GM10248 (cell line): ENCODE results near the gene INS.

Source experiments
- CTCF ChIA-PET: fragments of 300-600 bp; sonication (Branson Sonifier 250); formaldehyde crosslinking; extraction: SDS; loops from one replicate; lab custom pipeline; 2021; ENCODE audit warnings: antibody characterized with exemption; lab: Yijun Ruan, JAX
- POLR2A ChIA-PET: fragments of 350-650 bp; sonication (Branson Sonifier 250); formaldehyde crosslinking; extraction: SDS; loops from one replicate; lab custom pipeline; 2020; ENCODE audit warnings: antibody characterized with exemption; lab: Yijun Ruan, JAX
- DNase-seq: peaks from one replicate; pipeline ENCODE4 v3.0.0; 2012; ENCODE audit errors: extremely low spot score
- TF ChIP-seq, protein P1 (sequence below): IDR thresholded peaks from 2 replicates; pipeline ENCODE4 v1.5.1; 2012; ENCODE audit warnings: mild to moderate bottlenecking, low read depth; ENCODE audit errors: extremely low read depth, missing control alignments, control extremely low read depth

The INS gene

DNA sequence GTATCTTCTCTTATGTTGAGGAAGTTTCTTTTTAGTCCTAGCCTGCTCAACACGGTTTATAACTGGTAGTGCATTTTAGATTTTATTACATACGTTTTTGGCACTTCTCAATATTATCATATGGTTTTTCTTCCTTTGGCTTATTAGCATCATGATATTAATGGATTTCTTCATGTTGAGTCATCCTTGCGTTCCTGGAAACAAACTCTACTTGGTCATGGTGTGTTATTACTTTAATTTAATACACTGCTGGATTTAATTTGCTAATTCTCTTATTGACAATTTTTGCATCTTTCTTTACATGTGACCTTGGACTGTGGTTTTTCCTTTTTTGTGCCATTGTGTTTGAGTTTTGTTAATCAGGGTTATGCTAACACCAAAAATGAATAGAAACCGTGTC lies 42.3 kb downstream of the INS start:
- ChIA-PET CTCF (no interaction called here), POLR2A (no interaction called here)
- TF ChIP-seq, protein P1, sequence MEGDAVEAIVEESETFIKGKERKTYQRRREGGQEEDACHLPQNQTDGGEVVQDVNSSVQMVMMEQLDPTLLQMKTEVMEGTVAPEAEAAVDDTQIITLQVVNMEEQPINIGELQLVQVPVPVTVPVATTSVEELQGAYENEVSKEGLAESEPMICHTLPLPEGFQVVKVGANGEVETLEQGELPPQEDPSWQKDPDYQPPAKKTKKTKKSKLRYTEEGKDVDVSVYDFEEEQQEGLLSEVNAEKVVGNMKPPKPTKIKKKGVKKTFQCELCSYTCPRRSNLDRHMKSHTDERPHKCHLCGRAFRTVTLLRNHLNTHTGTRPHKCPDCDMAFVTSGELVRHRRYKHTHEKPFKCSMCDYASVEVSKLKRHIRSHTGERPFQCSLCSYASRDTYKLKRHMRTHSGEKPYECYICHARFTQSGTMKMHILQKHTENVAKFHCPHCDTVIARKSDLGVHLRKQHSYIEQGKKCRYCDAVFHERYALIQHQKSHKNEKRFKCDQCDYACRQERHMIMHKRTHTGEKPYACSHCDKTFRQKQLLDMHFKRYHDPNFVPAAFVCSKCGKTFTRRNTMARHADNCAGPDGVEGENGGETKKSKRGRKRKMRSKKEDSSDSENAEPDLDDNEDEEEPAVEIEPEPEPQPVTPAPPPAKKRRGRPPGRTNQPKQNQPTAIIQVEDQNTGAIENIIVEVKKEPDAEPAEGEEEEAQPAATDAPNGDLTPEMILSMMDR: no peak
- DNase-seq: no peak

DNA sequence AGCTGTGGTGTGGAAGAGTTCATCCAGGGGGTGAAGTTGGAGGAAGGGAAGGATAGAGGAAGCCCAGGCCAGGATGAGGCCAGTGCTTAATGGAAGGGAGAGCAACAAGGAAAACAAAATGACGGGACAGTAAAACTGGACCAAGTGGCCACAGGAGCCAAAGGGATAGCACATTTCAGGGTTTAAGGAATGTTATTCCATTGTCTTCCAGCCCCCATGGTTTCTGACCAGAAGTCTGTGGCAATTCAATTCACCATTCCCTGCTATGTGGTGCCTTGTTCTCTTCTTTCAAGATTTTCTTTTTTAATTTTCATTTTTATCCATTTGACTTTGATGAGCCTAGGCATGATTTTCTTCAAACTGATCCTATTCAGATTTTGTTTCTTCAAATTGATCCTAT lies 44.3 kb downstream of the INS start:
- POLR2A ChIA-PET: no interaction called here
- DNase-seq: no peak
- TF ChIP-seq, protein P1: no peak
- CTCF ChIA-PET: no interaction called here

DNA sequence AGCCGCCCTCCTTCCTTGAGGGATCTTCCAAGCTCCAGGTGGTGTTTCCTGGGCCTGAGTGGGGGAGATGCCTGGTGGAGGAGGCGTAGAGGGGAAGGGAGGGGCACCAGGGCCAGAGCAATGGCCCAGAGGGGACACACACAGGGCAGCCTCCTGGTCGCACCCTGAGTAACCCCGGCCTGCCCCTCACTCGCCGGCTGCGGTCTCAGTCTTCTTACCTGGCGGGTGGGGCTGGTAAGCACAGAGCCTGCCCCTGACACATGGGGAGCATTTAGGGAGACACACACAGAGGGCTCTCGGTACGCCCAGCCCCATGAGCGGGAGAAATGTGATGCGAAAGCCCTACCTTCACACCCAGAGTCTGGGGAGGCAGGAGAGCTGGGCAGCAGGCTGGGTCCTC lies 45.7 kb downstream of the INS start:
- TF ChIP-seq, protein P1: no peak
- CTCF ChIA-PET: no interaction called here
- POLR2A ChIA-PET: no interaction called here
- DNase-seq: no peak

DNA sequence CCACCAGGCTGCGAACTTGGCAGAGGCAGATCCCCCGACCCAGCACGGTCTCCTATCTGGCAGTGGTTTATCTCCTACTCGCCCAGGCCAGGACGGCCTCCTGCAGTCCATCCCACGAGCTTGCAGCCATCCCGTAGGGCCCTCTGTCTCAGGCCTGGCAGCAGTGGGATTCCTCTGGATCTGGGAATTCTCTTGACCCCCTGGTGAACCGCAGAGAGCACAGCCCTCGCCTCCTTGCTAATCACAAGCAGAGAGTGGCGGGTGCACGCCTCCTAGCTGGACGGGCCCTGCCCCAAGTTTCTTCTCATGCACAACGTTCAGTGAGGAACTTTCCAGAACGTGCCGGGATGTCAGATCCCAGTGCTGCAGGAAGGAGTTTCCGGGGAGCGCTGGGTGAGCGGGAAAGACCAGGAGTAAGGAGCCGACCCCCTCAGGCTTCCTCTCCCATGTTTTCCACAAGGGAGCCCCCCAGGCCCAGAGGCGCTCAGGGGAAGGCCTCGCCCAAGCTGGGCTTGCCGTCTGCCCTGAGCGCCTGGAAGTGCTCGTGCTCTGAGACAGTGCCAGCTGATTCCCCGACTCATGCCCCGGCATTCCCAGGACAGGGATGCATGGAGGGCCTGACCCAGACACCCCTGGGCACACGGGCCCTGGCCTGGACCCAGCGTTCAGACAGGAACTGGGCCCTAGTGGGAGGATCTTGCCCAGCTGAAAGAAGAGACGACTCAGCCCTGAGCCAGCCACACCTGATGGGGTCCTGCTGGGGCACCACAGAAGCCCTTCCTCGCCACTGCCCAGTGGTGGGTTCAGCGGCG lies 46.4 kb downstream of the INS start:
- TF ChIP-seq, protein P1: no peak
- CTCF ChIA-PET: no interaction called here
- no peak for DNase-seq
- POLR2A ChIA-PET: no interaction called here

DNA sequence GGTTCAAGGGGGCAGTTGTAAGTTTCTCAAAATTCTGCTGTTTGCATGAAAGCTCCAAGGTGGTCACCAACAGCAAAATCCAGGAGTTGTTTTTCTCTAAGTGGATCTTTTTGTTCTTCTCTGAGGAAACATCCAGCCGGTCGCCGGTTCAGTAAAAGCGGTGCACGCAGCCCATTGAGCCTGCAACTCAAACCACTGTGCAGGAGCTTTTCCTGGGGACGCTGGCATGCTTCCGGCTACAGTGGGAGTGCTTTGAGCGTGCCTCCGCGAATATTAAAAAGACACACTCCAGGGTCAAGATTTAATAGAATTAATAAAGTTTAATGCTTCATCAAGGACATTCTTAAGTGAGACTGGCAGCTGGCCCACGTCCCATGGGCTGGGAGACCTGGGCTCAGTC lies 47.2 kb downstream of the INS start:
- TF ChIP-seq, protein P1: no peak
- ChIA-PET CTCF (no interaction called here), POLR2A (no interaction called here)
- no peak for DNase-seq

DNA sequence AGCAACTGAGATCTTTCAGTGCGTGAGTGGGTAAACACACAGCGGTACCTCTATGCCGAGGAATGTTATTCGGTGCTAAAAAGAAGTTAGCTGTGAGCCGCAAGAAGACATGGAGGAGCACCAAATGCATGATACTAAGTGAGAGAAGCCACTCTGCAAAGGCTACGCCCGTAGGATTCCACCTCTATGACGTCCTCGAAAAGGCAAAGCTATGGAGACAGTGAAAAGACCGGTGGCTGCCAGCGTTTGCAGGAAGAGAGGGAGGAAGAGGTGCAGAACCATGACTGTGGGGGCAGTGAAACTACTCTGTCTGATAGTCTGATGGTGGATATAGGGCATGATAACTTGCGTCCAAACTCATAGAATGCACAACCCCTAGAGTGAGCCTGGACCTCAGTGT lies 50.5 kb downstream of the INS start:
- DNase-seq: no peak
- TF ChIP-seq, protein P1: no peak
- ChIA-PET CTCF (interaction anchor here (1.1 to 1.2 kb wide), 2 partner anchors 41 to 74 kb away, joined by 3 read pairs; no protein-coding TSS in a partner anchor), POLR2A (no interaction called here)
